OCI-LY7 (cell line): ENCODE results near the gene KANSL1. TPM values are rescaled to one million over a fixed set of nuclear protein-coding genes. Genes with fewer than 3 reads are reported as not detected.

ENCODE experiments used
- BruUV-seq: library from RNA; stranded (reverse); fragments of 400-500 nt; replicated peaks from 2 replicates; lab custom pipeline; 2021; lab: Mats Ljungman, UMichigan
- CTCF ChIA-PET: fragments of 300-600 bp; sonication (Branson Sonifier 250); formaldehyde crosslinking; loops from one replicate; lab custom pipeline; 2022; ENCODE audit warnings: antibody characterized with exemption; ENCODE audit not compliant: unreplicated experiment; lab: Charles Lee
- POLR2A ChIA-PET: fragments of 300-600 bp; sonication (Branson Sonifier 250); formaldehyde crosslinking; loops from one replicate; lab custom pipeline; 2022; ENCODE audit warnings: antibody characterized with exemption; lab: Charles Lee
- DNase-seq: peaks from one replicate; pipeline ENCODE4 v3.0.0-alpha.2; 2015; ENCODE audit warnings: low spot score
- H2AFZ ChIP-seq: fragments of 200-600 bp; sonication (generic), shearing (Covaris generic); 2 replicates; pipeline ENCODE4 v1.6.1; 2014; ENCODE audit warnings: mild to moderate bottlenecking, antibody characterized with exemption, low read length, moderate library complexity
- H3K27ac ChIP-seq: fragments of 200-600 bp; sonication (generic); 2 replicates; pipeline ENCODE4 v1.5.1; 2014; ENCODE audit warnings: mixed run types, low read depth, mild to moderate bottlenecking, moderate library complexity, low read length, inconsistent platforms; ENCODE audit not compliant: poor library complexity, severe bottlenecking
- H3K36me3 ChIP-seq: fragments of 200-600 bp; sonication (generic); 2 replicates; pipeline ENCODE4 v1.6.1; 2014; ENCODE audit warnings: mild to moderate bottlenecking, antibody characterized with exemption, low read length, moderate library complexity, mixed read lengths; ENCODE audit not compliant: insufficient read depth
- H3K4me1 ChIP-seq: fragments of 200-600 bp; sonication (generic); 2 replicates; pipeline ENCODE4 v1.5.1; 2014; ENCODE audit warnings: mild to moderate bottlenecking, low read length; ENCODE audit not compliant: insufficient read depth, poor library complexity, severe bottlenecking
- H3K4me2 ChIP-seq: fragments of 200-600 bp; sonication (generic); 2 replicates; pipeline ENCODE4 v1.6.1; 2014; ENCODE audit warnings: mild to moderate bottlenecking, low read length
- H3K4me3 ChIP-seq: fragments of 200-600 bp; sonication (generic); 2 replicates; pipeline ENCODE4 v1.5.1; 2014; ENCODE audit warnings: mild to moderate bottlenecking, low read depth, low read length; ENCODE audit not compliant: poor library complexity, severe bottlenecking
- H3K79me2 ChIP-seq: fragments of 200-600 bp; sonication (generic); 2 replicates; pipeline ENCODE4 v1.6.1; 2016; ENCODE audit warnings: low read depth, mild to moderate bottlenecking, low read length, moderate library complexity, mixed read lengths; ENCODE audit not compliant: insufficient read depth
- H3K9me2 ChIP-seq: fragments of 200-600 bp; sonication (generic); 2 replicates; pipeline ENCODE4 v1.6.1; 2016; ENCODE audit warnings: mild to moderate bottlenecking, low read length, mixed read lengths; ENCODE audit not compliant: insufficient read depth
- H3K9me3 ChIP-seq: fragments of 200-600 bp; sonication (generic); 2 replicates; pipeline ENCODE4 v1.6.1; 2014; ENCODE audit warnings: mild to moderate bottlenecking, mixed run types, low read length, mixed read lengths
- H4K20me1 ChIP-seq: fragments of 200-600 bp; sonication (generic); 2 replicates; pipeline ENCODE4 v1.6.1; 2014; ENCODE audit warnings: mild to moderate bottlenecking, antibody characterized with exemption, low read length, moderate library complexity, mixed read lengths; ENCODE audit not compliant: insufficient read depth
- CTCF ChIP-seq: fragments of 200-600 bp; sonication (generic); conservative IDR thresholded peaks from 2 replicates; pipeline ENCODE4 v1.5.1; 2014; ENCODE audit warnings: mild to moderate bottlenecking, antibody characterized with exemption, low read length, moderate library complexity, mixed read lengths
- EZH2phosphoT487 ChIP-seq: fragments of 200-600 bp; sonication (generic); IDR thresholded peaks from 2 replicates; pipeline ENCODE4 v1.6.1; 2018; ENCODE audit warnings: low read depth, borderline replicate concordance, mild to moderate bottlenecking, mixed run types, antibody characterized with exemption, low read length, moderate library complexity, mixed read lengths
- intact Hi-C: fragments of 100-400 bp; cut with micrococcal nuclease; formaldehyde crosslinking; loops from one replicate; pipeline ENCODE4 v1.10.0; 2022; ENCODE audit not compliant: unreplicated experiment
- total RNA-seq, 2 experiments: library from RNA; depleted of rRNA in 1 of 2; stranded (reverse); fragments of >200 nt in 1 of 2; shearing (Covaris generic) in 1 of 2; gene quantifications; 2 replicates each; pipeline ENCODE4 v1.2.3, GENCODE V29; 2014 to 2022

KANSL1 gene
- total RNA-seq, 2 experiments from 2014 or later: 96.9 to 129 TPM

DNA sequence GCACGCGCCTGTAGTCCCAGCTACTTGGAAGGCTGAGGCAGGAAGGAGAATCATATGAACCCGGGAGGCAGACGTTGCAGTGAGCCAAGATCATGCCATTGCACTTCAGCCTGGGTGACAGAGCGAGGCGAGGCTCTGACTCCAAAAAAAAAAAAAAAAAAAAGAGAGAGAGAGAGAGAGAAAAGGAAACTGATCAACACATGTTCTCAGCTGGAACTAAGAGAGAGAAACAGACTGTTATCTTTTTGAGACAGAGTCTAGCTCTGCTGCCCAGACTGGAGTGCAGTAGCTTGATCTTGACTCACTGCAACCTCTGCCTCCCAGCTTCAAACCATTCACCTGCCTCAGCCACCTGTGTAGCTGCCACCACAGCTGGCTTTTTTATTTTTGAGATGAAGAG lies 133.7 kb downstream of the KANSL1 start:
- intact Hi-C loops: no loop called here
- Histone ChIP-seq H4K20me1 (no peaks in the 10 kb centered on the region), H3K79me2 (peaks cover 13% of the 10 kb centered on the region; the same call in 1 of the 2 replicates), H3K9me3 (no peaks in the 10 kb centered on the region), H3K4me2 (no peak overlapping the region), H3K4me1 (no peaks in the 10 kb centered on the region), H2AFZ (no peak overlapping the region), H3K27ac (no peak overlapping the region), H3K36me3 (peaks cover 76% of the 10 kb centered on the region), H3K9me2 (no peaks in the 10 kb centered on the region), H3K4me3 (no peak overlapping the region)
- ChIA-PET POLR2A (interaction anchor here (0.6 to 2.0 kb wide), 2 partner anchors 15 to 31 kb away, joined by 3 to 4 read pairs; no protein-coding TSS in a partner anchor), CTCF (no interaction called here)
- BruUV-seq: no TSS peak
- no peak for TF ChIP-seq EZH2phosphoT487
- no peak for TF ChIP-seq CTCF
- no peak for DNase-seq

- Histone ChIP-seq H3K4me2 (no peak overlapping the region), H2AFZ (no peak overlapping the region), H3K4me1 (no peaks in the 10 kb centered on the region), H3K36me3 (peaks cover 73% of the 10 kb centered on the region), H3K79me2 (peaks cover 13% of the 10 kb centered on the region; the same call in 1 of the 2 replicates), H3K27ac (no peak overlapping the region), H3K9me3 (no peaks in the 10 kb centered on the region), H3K9me2 (no peaks in the 10 kb centered on the region), H4K20me1 (no peaks in the 10 kb centered on the region), H3K4me3 (no peak overlapping the region)
- intact Hi-C loops: no loop called here
- TF ChIP-seq CTCF (no peak), EZH2phosphoT487 (no peak)
- ChIA-PET POLR2A (interaction anchor here (1.3 kb wide), 1 partner anchor 11 kb away, joined by 3 read pairs; no protein-coding TSS in a partner anchor), CTCF (no interaction called here)
- BruUV-seq: no TSS peak
- DNase-seq: no peak
Observed at GRCh38 chr17:46057366-46057765, 135.9 kb downstream of the KANSL1 start.

- no peak overlapping the region for H3K27ac ChIP-seq
- no peaks in the 10 kb centered on the region for H3K4me1 ChIP-seq
- peaks cover 13% of the 10 kb centered on the region; the same call in 1 of the 2 replicates for H3K79me2 ChIP-seq
- H3K4me2 ChIP-seq: no peak overlapping the region
- TF ChIP-seq CTCF (no peak), EZH2phosphoT487 (no peak)
- BruUV-seq: no TSS peak
- no peaks in the 10 kb centered on the region for H3K9me3 ChIP-seq
- POLR2A ChIA-PET: interaction anchor here (1.0 kb wide), 1 partner anchor 121 kb away, joined by 3 read pairs; no protein-coding TSS in a partner anchor
- no peak for DNase-seq
- no peak overlapping the region for H3K4me3 ChIP-seq
- intact Hi-C loops: no loop called here
- H3K9me2 ChIP-seq: no peaks in the 10 kb centered on the region
- no peaks in the 10 kb centered on the region for H4K20me1 ChIP-seq
- peaks cover 74% of the 10 kb centered on the region for H3K36me3 ChIP-seq
- CTCF ChIA-PET: no interaction called here
- H2AFZ ChIP-seq: no peak overlapping the region
Observed at GRCh38 chr17:46056800-46057304, 136.4 kb downstream of the KANSL1 start.
